GM23338 (cell line): ENCODE results near the gene APOL4.
"Not testable (repeated sequence)": the region's sequence is repeated elsewhere in the genome, so short reads cannot be mapped to it uniquely, and the experiment has no call there.

Experiments
- EZH2 ChIP-seq: fragments of 200-600 bp; sonication (generic); IDR thresholded peaks from one replicate; pipeline ENCODE4 v1.8.0; 2017; ENCODE audit warnings: antibody characterized with exemption, mild to moderate bottlenecking, low read depth; ENCODE audit not compliant: unreplicated experiment
- TF ChIP-seq, protein P1 (sequence below), 2 experiments: fragments of 200-600 bp in 1 of 2; sonication (generic) in 1 of 2; conservative IDR thresholded peaks; 2 replicates each; pipeline versions ENCODE4 v1.5.1 to v1.6.1; 2016 to 2017; ENCODE audit warnings: antibody characterized with exemption in 2 of 2, low read depth in 2 of 2, mild to moderate bottlenecking in 2 of 2, moderate library complexity in 1 of 2

GRCh38 chr22:36228369-36228768, 26.8 kb upstream of the APOL4 start:
- TF ChIP-seq, protein P1, sequence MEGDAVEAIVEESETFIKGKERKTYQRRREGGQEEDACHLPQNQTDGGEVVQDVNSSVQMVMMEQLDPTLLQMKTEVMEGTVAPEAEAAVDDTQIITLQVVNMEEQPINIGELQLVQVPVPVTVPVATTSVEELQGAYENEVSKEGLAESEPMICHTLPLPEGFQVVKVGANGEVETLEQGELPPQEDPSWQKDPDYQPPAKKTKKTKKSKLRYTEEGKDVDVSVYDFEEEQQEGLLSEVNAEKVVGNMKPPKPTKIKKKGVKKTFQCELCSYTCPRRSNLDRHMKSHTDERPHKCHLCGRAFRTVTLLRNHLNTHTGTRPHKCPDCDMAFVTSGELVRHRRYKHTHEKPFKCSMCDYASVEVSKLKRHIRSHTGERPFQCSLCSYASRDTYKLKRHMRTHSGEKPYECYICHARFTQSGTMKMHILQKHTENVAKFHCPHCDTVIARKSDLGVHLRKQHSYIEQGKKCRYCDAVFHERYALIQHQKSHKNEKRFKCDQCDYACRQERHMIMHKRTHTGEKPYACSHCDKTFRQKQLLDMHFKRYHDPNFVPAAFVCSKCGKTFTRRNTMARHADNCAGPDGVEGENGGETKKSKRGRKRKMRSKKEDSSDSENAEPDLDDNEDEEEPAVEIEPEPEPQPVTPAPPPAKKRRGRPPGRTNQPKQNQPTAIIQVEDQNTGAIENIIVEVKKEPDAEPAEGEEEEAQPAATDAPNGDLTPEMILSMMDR (conservative IDR thresholded peaks at IDR 0.05; ENCODE audit: low read depth in 2 of 2), result not testable (repeated sequence)
- TF ChIP-seq EZH2, result not testable (repeated sequence)
